Neural cell (in vitro differentiated cells): ENCODE data around the gene RPS16. TPM values are rescaled to one million over a fixed set of nuclear protein-coding genes. Genes with fewer than 3 reads are reported as not detected.

Experiments
- H2AFZ ChIP-seq: fragments of 200-600, 300-800 bp; sonication (generic), shearing (Covaris generic); 2 replicates; pipeline ENCODE4 v1.6.0; 2014; ENCODE audit warnings: low read depth, mild to moderate bottlenecking, antibody characterized with exemption, low read length, moderate library complexity
- H3F3A ChIP-seq: fragments of 200-600 bp; shearing (Covaris generic); 2 replicates; pipeline ENCODE4 v1.6.1; 2016; ENCODE audit warnings: mild to moderate bottlenecking, moderate library complexity, mixed read lengths, antibody characterized with exemption, low read length; ENCODE audit not compliant: insufficient read depth, poor library complexity, severe bottlenecking
- H3K27ac ChIP-seq: fragments of 200-600, 300-800 bp; sonication (generic), shearing (Covaris generic); 2 replicates; pipeline ENCODE4 v1.5.1; 2014; ENCODE audit warnings: mild to moderate bottlenecking, low read length, moderate library complexity
- H3K27me3 ChIP-seq: fragments of 300-800, 200-600 bp; sonication (generic), shearing (Covaris generic); 2 replicates; pipeline ENCODE4 v1.6.0; 2014; ENCODE audit warnings: mild to moderate bottlenecking, low read depth, low read length, moderate library complexity; ENCODE audit not compliant: insufficient read depth
- H3K36me3 ChIP-seq: fragments of 300-800, 200-600 bp; sonication (generic), shearing (Covaris generic); 2 replicates; pipeline ENCODE4 v1.5.1; 2014; ENCODE audit warnings: mild to moderate bottlenecking, antibody characterized with exemption, low read length, moderate library complexity; ENCODE audit not compliant: insufficient read depth
- H3K4me2 ChIP-seq: fragments of 300-800, 200-600 bp; sonication (generic), shearing (Covaris generic); 2 replicates; pipeline ENCODE4 v1.6.0; 2014; ENCODE audit warnings: mild to moderate bottlenecking, low read length
- H3K4me3 ChIP-seq: fragments of 300-800, 200-600 bp; sonication (generic), shearing (Covaris generic); 2 replicates; pipeline ENCODE4 v1.5.1; 2014; ENCODE audit warnings: mild to moderate bottlenecking, low read length, moderate library complexity
- H3K79me2 ChIP-seq: fragments of 200-600 bp; shearing (Covaris generic); replicated peaks from 2 replicates; pipeline ENCODE4 v1.6.0; 2014; ENCODE audit warnings: mild to moderate bottlenecking, low read length, moderate library complexity; ENCODE audit not compliant: insufficient read depth
- H3K9ac ChIP-seq: fragments of 300-800, 200-600 bp; sonication (generic), shearing (Covaris generic); 2 replicates; pipeline ENCODE4 v1.6.1; 2016; ENCODE audit warnings: mild to moderate bottlenecking, low read length, mixed read lengths
- H3K9me2 ChIP-seq: fragments of 200-600 bp; shearing (Covaris generic); 2 replicates; pipeline ENCODE4 v1.6.1; 2016; ENCODE audit warnings: mild to moderate bottlenecking, low read length, mixed read lengths; ENCODE audit not compliant: insufficient read depth
- H3K9me3 ChIP-seq: fragments of 200-600, 300-800 bp; sonication (generic), shearing (Covaris generic); 2 replicates; pipeline ENCODE4 v1.6.1; 2016; ENCODE audit warnings: mild to moderate bottlenecking, mixed run types, low read length, moderate library complexity, mixed read lengths
- H4K20me1 ChIP-seq: fragments of 200-600 bp; shearing (Covaris generic); 2 replicates; pipeline ENCODE4 v1.6.1; 2016; ENCODE audit warnings: mild to moderate bottlenecking, mixed run types; ENCODE audit not compliant: insufficient read depth
- CTCF ChIP-seq: fragments of 450-650 bp; IDR thresholded peaks from 2 replicates; pipeline ENCODE4 v1.5.1; 2014; ENCODE audit warnings: antibody characterized with exemption, mild to moderate bottlenecking, moderate library complexity; ENCODE audit not compliant: poor library complexity, severe bottlenecking
- EP300 ChIP-seq: fragments of 450-650 bp; conservative IDR thresholded peaks from 2 replicates; pipeline ENCODE4 v1.6.1; 2014; ENCODE audit warnings: antibody characterized with exemption, mild to moderate bottlenecking, moderate library complexity; ENCODE audit not compliant: poor library complexity, severe bottlenecking
- EZH2 ChIP-seq: fragments of 200-600, 300-800 bp; shearing (Covaris generic), sonication (generic); IDR thresholded peaks from 2 replicates; pipeline ENCODE4 v1.6.1; 2014; ENCODE audit warnings: antibody characterized with exemption, low read length, borderline replicate concordance, mild to moderate bottlenecking; ENCODE audit not compliant: insufficient read depth, poor library complexity, severe bottlenecking
- MXI1 ChIP-seq: fragments of 450-650 bp; conservative IDR thresholded peaks from 2 replicates; pipeline ENCODE4 v1.6.1; 2014; ENCODE audit warnings: antibody characterized with exemption, mild to moderate bottlenecking; ENCODE audit not compliant: poor library complexity, severe bottlenecking
- POLR2AphosphoS5 ChIP-seq: IDR thresholded peaks from 2 replicates; pipeline ENCODE4 v1.6.1; 2012
- RAD21 ChIP-seq: fragments of 450-650 bp; conservative IDR thresholded peaks from 2 replicates; pipeline ENCODE4 v1.6.1; 2014; ENCODE audit warnings: antibody characterized with exemption, mild to moderate bottlenecking, moderate library complexity
- REST ChIP-seq: IDR thresholded peaks from 2 replicates; pipeline ENCODE4 v1.6.1; 2012; ENCODE audit warnings: borderline replicate concordance
- SMC3 ChIP-seq: fragments of 450-650 bp; conservative IDR thresholded peaks from 2 replicates; pipeline ENCODE4 v1.6.1; 2014; ENCODE audit warnings: antibody characterized with exemption, mild to moderate bottlenecking, moderate library complexity; ENCODE audit not compliant: poor library complexity
- TAF1 ChIP-seq: IDR thresholded peaks from 2 replicates; pipeline ENCODE4 v1.6.1; 2012; ENCODE audit warnings: low read depth
- polyA plus RNA-seq: library from polyadenylated mRNA; depleted of rRNA; stranded (reverse); fragments of >200 nt; gene quantifications from 2 replicates; pipeline ENCODE4 v1.2.3, GENCODE V29; 2014

Gene RPS16
- polyA plus RNA-seq, 1 donor from 2014 or later: 22.6 TPM

DNA sequence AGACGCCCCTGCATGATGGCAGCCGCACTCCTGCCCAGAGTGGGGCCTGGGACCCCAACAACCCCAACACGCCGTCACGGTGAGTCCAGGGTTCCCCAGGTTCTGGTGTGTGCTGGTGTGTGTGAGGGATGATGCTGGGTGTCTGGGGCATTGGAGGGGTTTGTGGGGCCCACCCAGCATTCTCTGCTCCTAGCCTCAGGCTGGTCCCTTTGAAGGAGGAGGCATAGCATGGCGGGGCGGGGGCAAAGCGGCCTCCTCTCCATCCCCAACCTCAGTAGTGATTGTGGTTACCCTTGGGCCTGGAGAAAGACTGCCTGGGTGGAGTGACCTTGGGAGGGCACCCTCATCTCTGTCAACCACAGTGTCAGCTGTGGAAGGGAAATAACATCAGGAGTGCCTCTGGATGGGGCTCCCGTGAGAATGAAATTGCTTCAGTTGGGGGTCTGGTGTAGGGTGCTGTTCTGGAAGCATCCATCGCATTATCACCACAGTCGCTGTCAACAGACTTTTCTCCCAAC lies 37.8 kb upstream of the RPS16 start:
- H3K9ac ChIP-seq: no peak overlapping the region
- H3K9me2 ChIP-seq: no peaks in the 10 kb centered on the region
- no peaks in the 10 kb centered on the region for H3K9me3 ChIP-seq
- no peaks in the 10 kb centered on the region for H3K79me2 ChIP-seq
- no peaks in the 10 kb centered on the region for H4K20me1 ChIP-seq
- H3K36me3 ChIP-seq: peaks cover 7% of the 10 kb centered on the region
- H3K27ac ChIP-seq: no peak overlapping the region
- no peak overlapping the region for H2AFZ ChIP-seq
- H3K4me3 ChIP-seq: no peak overlapping the region
- H3K4me2 ChIP-seq: no peak overlapping the region
- H3F3A ChIP-seq: no peaks in the 10 kb centered on the region
- TF ChIP-seq POLR2AphosphoS5 (no peak), EZH2 (no peak), EP300 (no peak), TAF1 (no peak)
- no peaks in the 10 kb centered on the region for H3K27me3 ChIP-seq

- TF ChIP-seq MXI1 (no peak), SMC3 (no peak), RAD21 (no peak), EP300 (no peak), POLR2AphosphoS5 (no peak)
- Histone ChIP-seq H3K27ac (no peak overlapping the region), H3K4me3 (no peak overlapping the region), H3K9me2 (no peaks in the 10 kb centered on the region), H4K20me1 (no peaks in the 10 kb centered on the region), H3K9ac (no peak overlapping the region), H3K9me3 (no peaks in the 10 kb centered on the region), H2AFZ (no peak overlapping the region), H3K4me2 (no peak overlapping the region), H3K36me3 (peaks cover 7% of the 10 kb centered on the region), H3F3A (no peaks in the 10 kb centered on the region), H3K79me2 (no peaks in the 10 kb centered on the region), H3K27me3 (no peaks in the 10 kb centered on the region)
These were observed 37.1 kb upstream of the RPS16 start for GRCh38 chr19:39472746-39473442.

GRCh38 chr19:39471756-39472536 lies 36.2 kb upstream of the RPS16 start:
- no peaks in the 10 kb centered on the region for H3K9me2 ChIP-seq
- H3K9ac ChIP-seq: no peak overlapping the region
- no peaks in the 10 kb centered on the region for H3K9me3 ChIP-seq
- TF ChIP-seq TAF1 (no peak), MXI1 (no peak), POLR2AphosphoS5 (no peak), SMC3 (no peak), REST (no peak), CTCF (no peak), EZH2 (no peak), EP300 (no peak), RAD21 (no peak)
- H3K79me2 ChIP-seq: no peaks in the 10 kb centered on the region
- H2AFZ ChIP-seq: no peak overlapping the region
- no peak overlapping the region for H3K27ac ChIP-seq
- no peaks in the 10 kb centered on the region for H4K20me1 ChIP-seq
- no peak overlapping the region for H3K4me2 ChIP-seq
- peaks cover 7% of the 10 kb centered on the region for H3K36me3 ChIP-seq
- H3F3A ChIP-seq: no peaks in the 10 kb centered on the region
- no peaks in the 10 kb centered on the region for H3K27me3 ChIP-seq
- H3K4me3 ChIP-seq: no peak overlapping the region
